Measurements from ENCODE around the gene GGA2. TPM values are rescaled to one million over a fixed set of nuclear protein-coding genes. Genes with fewer than 3 reads are reported as not detected.

Gene GGA2
- total RNA-seq, 1 donor from 2014 or later = 12.4 TPM

DNA sequence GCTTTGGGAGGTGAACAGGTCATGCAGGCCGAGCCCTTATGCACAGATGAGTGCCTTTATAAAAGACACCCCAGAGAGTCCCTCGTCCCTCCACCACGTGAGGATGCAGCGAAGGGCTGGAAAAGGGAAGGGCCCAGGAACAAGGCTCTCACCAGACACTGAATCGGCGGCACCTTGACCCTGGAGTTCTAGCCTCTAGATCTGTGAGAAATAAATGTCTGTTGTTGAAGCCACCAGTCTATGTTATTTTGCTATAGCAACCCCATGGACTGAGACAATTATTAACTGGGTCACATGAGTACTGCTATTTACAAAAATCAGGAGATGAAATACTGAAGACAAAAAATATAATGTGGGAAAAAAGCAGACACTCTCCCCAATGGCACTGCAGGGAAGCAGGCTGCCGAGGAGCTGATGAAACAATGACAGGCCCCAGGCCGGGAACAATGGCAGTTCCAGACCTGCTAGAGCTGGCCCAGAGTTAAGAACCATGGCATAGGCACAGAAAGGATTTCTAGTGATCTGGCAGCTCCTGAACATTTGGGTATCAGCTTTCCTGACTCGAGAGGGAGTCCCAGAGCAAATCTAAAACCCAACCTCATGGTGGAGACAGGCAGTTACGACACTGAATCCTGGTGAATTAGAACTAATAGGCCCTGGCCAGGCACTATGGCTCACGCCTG lies 17.8 kb upstream of the GGA2 start:
- TF ChIP-seq, protein P1, sequence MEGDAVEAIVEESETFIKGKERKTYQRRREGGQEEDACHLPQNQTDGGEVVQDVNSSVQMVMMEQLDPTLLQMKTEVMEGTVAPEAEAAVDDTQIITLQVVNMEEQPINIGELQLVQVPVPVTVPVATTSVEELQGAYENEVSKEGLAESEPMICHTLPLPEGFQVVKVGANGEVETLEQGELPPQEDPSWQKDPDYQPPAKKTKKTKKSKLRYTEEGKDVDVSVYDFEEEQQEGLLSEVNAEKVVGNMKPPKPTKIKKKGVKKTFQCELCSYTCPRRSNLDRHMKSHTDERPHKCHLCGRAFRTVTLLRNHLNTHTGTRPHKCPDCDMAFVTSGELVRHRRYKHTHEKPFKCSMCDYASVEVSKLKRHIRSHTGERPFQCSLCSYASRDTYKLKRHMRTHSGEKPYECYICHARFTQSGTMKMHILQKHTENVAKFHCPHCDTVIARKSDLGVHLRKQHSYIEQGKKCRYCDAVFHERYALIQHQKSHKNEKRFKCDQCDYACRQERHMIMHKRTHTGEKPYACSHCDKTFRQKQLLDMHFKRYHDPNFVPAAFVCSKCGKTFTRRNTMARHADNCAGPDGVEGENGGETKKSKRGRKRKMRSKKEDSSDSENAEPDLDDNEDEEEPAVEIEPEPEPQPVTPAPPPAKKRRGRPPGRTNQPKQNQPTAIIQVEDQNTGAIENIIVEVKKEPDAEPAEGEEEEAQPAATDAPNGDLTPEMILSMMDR (IDR thresholded peaks at IDR 0.05; ENCODE audit: insufficient read depth, low read length, severe bottlenecking) = no peak
- H3K36me3 ChIP-seq (ENCODE audit: control insufficient read depth, insufficient read depth, low read length) = peaks cover 23% of the 10 kb centered on the region
- H3K4me3 ChIP-seq (ENCODE audit: low read depth, low read length) = no peak overlapping the region
- FAIRE-seq (no peak), DNase-seq (ENCODE audit: low read depth) (no peak)
- H3K27me3 ChIP-seq (ENCODE audit: control insufficient read depth, insufficient read depth, low read length) = no peaks in the 10 kb centered on the region

- FAIRE-seq (no peak), DNase-seq (ENCODE audit: low read depth) (no peak)
- peaks cover 18% of the 10 kb centered on the region for H3K36me3 ChIP-seq (ENCODE audit: control insufficient read depth, insufficient read depth, low read length)
- H3K4me3 ChIP-seq (ENCODE audit: low read depth, low read length) = no peak overlapping the region
- H3K27me3 ChIP-seq (ENCODE audit: control insufficient read depth, insufficient read depth, low read length) = no peaks in the 10 kb centered on the region
- TF ChIP-seq, protein P1 (IDR thresholded peaks at IDR 0.05; ENCODE audit: insufficient read depth, low read length, severe bottlenecking) = no peak
Observed at GRCh38 chr16:23524886-23525285, 14.6 kb upstream of the GGA2 start.

- no peak for FAIRE-seq
- Histone ChIP-seq H3K4me3 (ENCODE audit: low read depth, low read length) (no peak overlapping the region), H3K27me3 (ENCODE audit: control insufficient read depth, insufficient read depth, low read length) (no peaks in the 10 kb centered on the region), H3K36me3 (ENCODE audit: control insufficient read depth, insufficient read depth, low read length) (peaks cover 14% of the 10 kb centered on the region)
- no peak for DNase-seq (ENCODE audit: low read depth)
- TF ChIP-seq, protein P1 (IDR thresholded peaks at IDR 0.05; ENCODE audit: insufficient read depth, low read length, severe bottlenecking) = no peak
Observed at GRCh38 chr16:23523876-23524385, 13.6 kb upstream of the GGA2 start.

DNA sequence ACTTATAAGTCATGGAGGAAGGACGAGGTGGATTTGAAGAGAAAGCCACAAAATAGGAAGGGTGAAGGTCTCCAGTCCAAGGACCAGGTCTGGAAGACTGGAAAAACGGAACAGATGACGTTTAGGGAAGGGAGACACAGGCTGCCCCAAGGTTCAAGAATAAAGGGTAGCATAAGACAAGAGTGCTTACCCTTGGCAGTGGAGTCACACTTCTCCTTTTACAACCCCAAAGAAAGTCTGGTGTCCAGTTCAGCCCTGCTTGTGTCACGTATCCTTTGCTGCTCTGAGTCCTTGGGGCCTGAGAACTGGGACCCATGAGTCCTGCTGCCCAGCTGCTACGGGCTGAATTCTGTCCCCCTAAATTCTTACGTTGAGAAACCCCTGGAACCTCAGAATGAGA lies 13.0 kb upstream of the GGA2 start:
- TF ChIP-seq, protein P1 (IDR thresholded peaks at IDR 0.05; ENCODE audit: insufficient read depth, low read length, severe bottlenecking) = no peak
- FAIRE-seq (no peak), DNase-seq (ENCODE audit: low read depth) (no peak)
- Histone ChIP-seq H3K4me3 (ENCODE audit: low read depth, low read length) (no peak overlapping the region), H3K36me3 (ENCODE audit: control insufficient read depth, insufficient read depth, low read length) (peaks cover 11% of the 10 kb centered on the region), H3K27me3 (ENCODE audit: control insufficient read depth, insufficient read depth, low read length) (no peaks in the 10 kb centered on the region)

DNA sequence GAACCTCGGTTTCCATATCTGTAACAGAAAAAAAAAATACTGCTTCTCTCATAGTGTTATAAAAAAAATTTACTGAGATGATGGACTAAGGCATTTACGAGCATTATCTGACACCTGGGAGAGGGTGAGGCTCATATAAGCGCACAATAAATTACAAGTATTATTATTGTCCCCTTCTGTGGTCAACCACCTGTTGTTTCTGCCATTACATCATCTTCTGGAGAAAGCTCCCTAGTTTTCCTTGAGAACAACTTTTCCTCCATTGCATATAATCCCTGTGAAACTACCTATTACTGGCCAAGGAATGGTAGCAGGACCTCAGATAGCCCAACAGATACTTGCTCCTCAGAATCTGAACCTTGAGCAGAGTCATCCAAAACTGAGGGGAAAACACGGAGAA lies 11.7 kb upstream of the GGA2 start:
- Histone ChIP-seq H3K27me3 (ENCODE audit: control insufficient read depth, insufficient read depth, low read length) (no peaks in the 10 kb centered on the region), H3K36me3 (ENCODE audit: control insufficient read depth, insufficient read depth, low read length) (peaks cover 11% of the 10 kb centered on the region), H3K4me3 (ENCODE audit: low read depth, low read length) (no peak overlapping the region)
- TF ChIP-seq, protein P1 (IDR thresholded peaks at IDR 0.05; ENCODE audit: insufficient read depth, low read length, severe bottlenecking) = no peak
- no peak for FAIRE-seq
- no peak for DNase-seq (ENCODE audit: low read depth)

All from bronchial epithelial cell (primary cell).